Iris pigment epithelial cell (primary cell): ENCODE measurements around the gene GPSM1.

Experiments used
- DNase-seq: peaks from one replicate; pipeline ENCODE4 v3.0.0-alpha.2; 2011; ENCODE audit warnings: low read depth

Gene GPSM1

GRCh38 chr9:136361754-136362449, 34.6 kb downstream of the GPSM1 start:
- no peak for DNase-seq

- no peak for DNase-seq
Observed at GRCh38 chr9:136362450-136362784, 35.1 kb downstream of the GPSM1 start.

GRCh38 chr9:136363106-136363948, 36.0 kb downstream of the GPSM1 start, which contains the start of gene DNLZ:
TSS of gene DNLZ (minus strand) at chr9:136363744. CDS start at chr9:136363714, 30 bp downstream.
- DNase-seq = peak; percentile 93

- no peak for DNase-seq
Observed at GRCh38 chr9:136363949-136364748, 36.8 kb downstream of the GPSM1 start.

GRCh38 chr9:136364942-136365774, 37.8 kb downstream of the GPSM1 start:
- DNase-seq = no peak

- no peak for DNase-seq
Observed at GRCh38 chr9:136365775-136366222, 38.5 kb downstream of the GPSM1 start.

GRCh38 chr9:136366826-136367225, 39.5 kb downstream of the GPSM1 start:
- DNase-seq = no peak

- DNase-seq = no peak
Observed at GRCh38 chr9:136367296-136368145, 40.2 kb downstream of the GPSM1 start.

GRCh38 chr9:136368190-136368589, 40.9 kb downstream of the GPSM1 start:
- no peak for DNase-seq

- DNase-seq = no peak
Observed at GRCh38 chr9:136370037-136370436, 42.7 kb downstream of the GPSM1 start.

- peak; percentile 61 for DNase-seq
Observed at GRCh38 chr9:136370687-136371532, 43.6 kb downstream of the GPSM1 start.

- DNase-seq = no peak
Observed at GRCh38 chr9:136371533-136371880, 44.2 kb downstream of the GPSM1 start.

- no peak for DNase-seq
Observed at GRCh38 chr9:136372006-136372405, 44.7 kb downstream of the GPSM1 start.

- peak; percentile 80 for DNase-seq
Observed at GRCh38 chr9:136372561-136373299, 45.4 kb downstream of the GPSM1 start.

GRCh38 chr9:136373300-136374182, 46.2 kb downstream of the GPSM1 start, which contains the start of gene CARD9:
TSS of gene CARD9 (minus strand) at chr9:136373669. CDS start at chr9:136372078, 1,591 bp downstream.
- peak; percentile 29 for DNase-seq

- no peak for DNase-seq
Observed at GRCh38 chr9:136374183-136374575, 46.8 kb downstream of the GPSM1 start.

- DNase-seq = no peak
Observed at GRCh38 chr9:136375096-136375495, 47.8 kb downstream of the GPSM1 start.

- no peak for DNase-seq
Observed at GRCh38 chr9:136376457-136376856, 49.1 kb downstream of the GPSM1 start.
